ENCODE results near the gene GRIN3A. TPM values are rescaled to one million over a fixed set of nuclear protein-coding genes. Genes with fewer than 3 reads are reported as not detected.

The GRIN3A gene
- total and polyA plus RNA-seq, 5 donors from 2014 or later = 0.05 to 0.22 (median 0.17) TPM

GRCh38 chr9:101629636-101630035, 108.8 kb downstream of the GRIN3A start:
- Mint-ChIP-seq H3K4me1 (peaks cover 0 to 5% (median 0%) of the 10 kb centered on the region in 4 donors), H3K36me3 (no peaks in the 10 kb centered on the region), H3K27ac (no peak overlapping the region), H3K4me3 (no peak overlapping the region), H3K9me3 (no peaks in the 10 kb centered on the region), H3K27me3 (no peaks in the 10 kb centered on the region)
- Histone ChIP-seq H3K4me1 (ENCODE audit: control insufficient read depth, insufficient read depth, low read length, poor library complexity, severe bottlenecking) (no peaks in the 10 kb centered on the region), H3K27ac (ENCODE audit: insufficient read depth, low read length, poor library complexity, severe bottlenecking) (no peak overlapping the region), H3K36me3 (ENCODE audit: control insufficient read depth, insufficient read depth, low read length) (no peaks in the 10 kb centered on the region), H3K4me3 (ENCODE audit: low read depth, low read length) (no peak overlapping the region), H3K27me3 (ENCODE audit: control insufficient read depth, insufficient read depth, low read length) (no peaks in the 10 kb centered on the region), H3K9me3 (ENCODE audit: control insufficient read depth in 2 of 2, low read length in 2 of 2) (no peaks in the 10 kb centered on the region)
- no peak for ATAC-seq (ENCODE audit: low read depth in 2 of 2)
- no peak for DNase-seq

GRCh38 chr9:101628173-101628572, 110.3 kb downstream of the GRIN3A start:
- Mint-ChIP-seq H3K4me1 (peaks cover 0 to 5% (median 0%) of the 10 kb centered on the region in 4 donors), H3K27ac (no peak overlapping the region), H3K27me3 (no peaks in the 10 kb centered on the region), H3K9me3 (no peaks in the 10 kb centered on the region), H3K4me3 (no peak overlapping the region), H3K36me3 (no peaks in the 10 kb centered on the region)
- Histone ChIP-seq H3K36me3 (ENCODE audit: control insufficient read depth, insufficient read depth, low read length) (no peaks in the 10 kb centered on the region), H3K4me3 (ENCODE audit: low read depth, low read length) (no peak overlapping the region), H3K27ac (ENCODE audit: insufficient read depth, low read length, poor library complexity, severe bottlenecking) (no peak overlapping the region), H3K27me3 (ENCODE audit: control insufficient read depth, insufficient read depth, low read length) (no peaks in the 10 kb centered on the region), H3K9me3 (ENCODE audit: control insufficient read depth in 2 of 2, low read length in 2 of 2) (no peaks in the 10 kb centered on the region), H3K4me1 (ENCODE audit: control insufficient read depth, insufficient read depth, low read length, poor library complexity, severe bottlenecking) (no peaks in the 10 kb centered on the region)
- no peak for DNase-seq
- no peak for ATAC-seq (ENCODE audit: low read depth in 2 of 2)

DNA sequence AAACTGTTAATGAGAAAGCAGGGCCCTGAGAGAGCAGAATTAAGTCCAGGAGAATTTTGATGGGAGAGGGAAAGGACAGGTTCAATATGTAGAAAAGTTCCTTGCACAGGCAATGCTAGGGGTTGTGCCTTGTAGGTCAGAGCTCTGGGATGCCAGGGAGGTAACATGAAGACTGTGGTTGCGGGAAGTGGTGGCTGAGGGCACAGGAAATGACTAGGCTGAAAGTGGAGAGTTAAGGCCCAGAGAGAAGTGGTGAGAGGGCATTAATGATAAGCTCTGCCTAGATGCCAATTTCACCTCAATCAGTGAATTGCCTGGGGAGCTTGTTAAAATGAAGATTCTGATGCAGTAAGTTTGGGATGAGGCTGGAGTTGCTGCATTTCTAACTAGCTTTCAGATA, 112.2 kb downstream of the GRIN3A start:
- peak overlapping the region in 1 of 3 donors; percentile 22 for H3K27ac Mint-ChIP-seq
- no peaks in the 10 kb centered on the region for H3K36me3 Mint-ChIP-seq
- Histone ChIP-seq H3K27me3 (ENCODE audit: control insufficient read depth, insufficient read depth, low read length) (no peaks in the 10 kb centered on the region), H3K27ac (ENCODE audit: insufficient read depth, low read length, poor library complexity, severe bottlenecking) (no peak overlapping the region), H3K36me3 (ENCODE audit: control insufficient read depth, insufficient read depth, low read length) (no peaks in the 10 kb centered on the region), H3K9me3 (ENCODE audit: control insufficient read depth in 2 of 2, low read length in 2 of 2) (no peaks in the 10 kb centered on the region), H3K4me1 (ENCODE audit: control insufficient read depth, insufficient read depth, low read length, poor library complexity, severe bottlenecking) (no peaks in the 10 kb centered on the region), H3K4me3 (ENCODE audit: low read depth, low read length) (no peak overlapping the region)
- no peak for ATAC-seq (ENCODE audit: low read depth in 2 of 2)
- no peak overlapping the region for H3K4me3 Mint-ChIP-seq
- peak in 1 of 3 donors; percentile 28 for DNase-seq
- H3K4me1 Mint-ChIP-seq = peaks cover 0 to 5% (median 0%) of the 10 kb centered on the region in 4 donors
- H3K9me3 Mint-ChIP-seq = no peaks in the 10 kb centered on the region
- H3K27me3 Mint-ChIP-seq = no peaks in the 10 kb centered on the region

GRCh38 chr9:101625876-101626275, 112.6 kb downstream of the GRIN3A start:
- no peak for ATAC-seq (ENCODE audit: low read depth in 2 of 2)
- Mint-ChIP-seq H3K27ac (no peak overlapping the region), H3K27me3 (no peaks in the 10 kb centered on the region), H3K4me3 (no peak overlapping the region), H3K9me3 (no peaks in the 10 kb centered on the region), H3K4me1 (peaks cover 0 to 5% (median 0%) of the 10 kb centered on the region in 4 donors), H3K36me3 (no peaks in the 10 kb centered on the region)
- Histone ChIP-seq H3K27ac (ENCODE audit: insufficient read depth, low read length, poor library complexity, severe bottlenecking) (no peak overlapping the region), H3K27me3 (ENCODE audit: control insufficient read depth, insufficient read depth, low read length) (no peaks in the 10 kb centered on the region), H3K4me1 (ENCODE audit: control insufficient read depth, insufficient read depth, low read length, poor library complexity, severe bottlenecking) (no peaks in the 10 kb centered on the region), H3K9me3 (ENCODE audit: control insufficient read depth in 2 of 2, low read length in 2 of 2) (no peaks in the 10 kb centered on the region), H3K36me3 (ENCODE audit: control insufficient read depth, insufficient read depth, low read length) (no peaks in the 10 kb centered on the region), H3K4me3 (ENCODE audit: low read depth, low read length) (no peak overlapping the region)
- no peak for DNase-seq

GRCh38 chr9:101620452-101620851, 118.0 kb downstream of the GRIN3A start:
- ATAC-seq (ENCODE audit: low read depth in 2 of 2) = no peak
- Mint-ChIP-seq H3K4me3 (no peak overlapping the region), H3K36me3 (no peaks in the 10 kb centered on the region), H3K27ac (no peak overlapping the region), H3K9me3 (peaks cover 0 to 3% (median 0%) of the 10 kb centered on the region in 7 donors), H3K27me3 (no peaks in the 10 kb centered on the region), H3K4me1 (no peaks in the 10 kb centered on the region)
- Histone ChIP-seq H3K9me3 (ENCODE audit: control insufficient read depth in 2 of 2, low read length in 2 of 2) (no peaks in the 10 kb centered on the region), H3K4me1 (ENCODE audit: control insufficient read depth, insufficient read depth, low read length, poor library complexity, severe bottlenecking) (no peaks in the 10 kb centered on the region), H3K36me3 (ENCODE audit: control insufficient read depth, insufficient read depth, low read length) (no peaks in the 10 kb centered on the region), H3K27ac (ENCODE audit: insufficient read depth, low read length, poor library complexity, severe bottlenecking) (no peak overlapping the region), H3K27me3 (ENCODE audit: control insufficient read depth, insufficient read depth, low read length) (no peaks in the 10 kb centered on the region), H3K4me3 (ENCODE audit: low read depth, low read length) (no peak overlapping the region)
- DNase-seq = no peak

- Mint-ChIP-seq H3K4me3 (no peak overlapping the region), H3K27ac (no peak overlapping the region)
- H3K36me3 ChIP-seq (ENCODE audit: control insufficient read depth, insufficient read depth, low read length) = no peaks in the 10 kb centered on the region
Observed at GRCh38 chr9:101618698-101619097, 119.7 kb downstream of the GRIN3A start.

GRCh38 chr9:101605547-101605946, 132.9 kb downstream of the GRIN3A start:
- DNase-seq (no peak), ATAC-seq (ENCODE audit: low read depth in 2 of 2) (no peak)
- H3K4me3 ChIP-seq (ENCODE audit: low read depth, low read length) = no peak overlapping the region
- no peaks in the 10 kb centered on the region for H3K9me3 ChIP-seq (ENCODE audit: control insufficient read depth in 2 of 2, low read length in 2 of 2)
- H3K27me3 Mint-ChIP-seq = peaks cover 10% of the 10 kb centered on the region
- H3K36me3 Mint-ChIP-seq = no peaks in the 10 kb centered on the region
- H3K4me1 ChIP-seq (ENCODE audit: control insufficient read depth, insufficient read depth, low read length, poor library complexity, severe bottlenecking) = peaks cover 3% of the 10 kb centered on the region
- H3K27ac Mint-ChIP-seq = no peak overlapping the region
- no peak overlapping the region for H3K27ac ChIP-seq (ENCODE audit: insufficient read depth, low read length, poor library complexity, severe bottlenecking)
- peaks cover 0 to 7% (median 2%) of the 10 kb centered on the region in 4 donors for H3K4me1 Mint-ChIP-seq
- H3K36me3 ChIP-seq (ENCODE audit: control insufficient read depth, insufficient read depth, low read length) = no peaks in the 10 kb centered on the region
- no peaks in the 10 kb centered on the region for H3K9me3 Mint-ChIP-seq
- no peaks in the 10 kb centered on the region for H3K27me3 ChIP-seq (ENCODE audit: control insufficient read depth, insufficient read depth, low read length)
- H3K4me3 Mint-ChIP-seq = no peak overlapping the region

More at GRCh38 chr9:101618698-101619097, 119.7 kb downstream of the GRIN3A start:
- Histone ChIP-seq H3K27me3 (ENCODE audit: control insufficient read depth, insufficient read depth, low read length) (no peaks in the 10 kb centered on the region), H3K4me3 (ENCODE audit: low read depth, low read length) (no peak overlapping the region), H3K9me3 (ENCODE audit: control insufficient read depth in 2 of 2, low read length in 2 of 2) (no peaks in the 10 kb centered on the region), H3K27ac (ENCODE audit: insufficient read depth, low read length, poor library complexity, severe bottlenecking) (no peak overlapping the region), H3K4me1 (ENCODE audit: control insufficient read depth, insufficient read depth, low read length, poor library complexity, severe bottlenecking) (no peaks in the 10 kb centered on the region)
- no peak for ATAC-seq (ENCODE audit: low read depth in 2 of 2)
- DNase-seq = no peak
- H3K36me3 Mint-ChIP-seq = no peaks in the 10 kb centered on the region
- no peaks in the 10 kb centered on the region for H3K4me1 Mint-ChIP-seq
- peaks cover 0 to 3% (median 0%) of the 10 kb centered on the region in 7 donors for H3K9me3 Mint-ChIP-seq
- H3K27me3 Mint-ChIP-seq = no peaks in the 10 kb centered on the region

DNA sequence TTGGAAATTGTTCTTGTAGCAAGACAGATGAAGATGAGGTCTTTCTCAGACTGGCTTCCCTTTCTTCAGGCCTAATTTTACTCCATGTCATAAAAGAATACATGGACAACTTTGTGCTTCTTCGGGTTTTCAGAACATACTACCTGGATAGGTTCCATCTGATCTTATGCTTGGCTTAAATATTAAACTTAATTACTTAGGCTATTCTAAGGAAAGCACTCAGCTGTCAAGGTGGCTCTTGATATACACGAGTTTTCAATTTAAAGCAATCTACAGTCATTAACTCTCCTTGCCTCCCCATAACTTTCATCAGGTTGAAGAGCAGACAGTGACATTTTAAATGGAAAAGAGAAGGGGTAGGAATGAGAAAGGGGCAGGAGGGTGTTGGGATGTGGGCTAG, 134.2 kb downstream of the GRIN3A start:
- no peak overlapping the region for H3K27ac Mint-ChIP-seq
- H3K36me3 Mint-ChIP-seq = no peaks in the 10 kb centered on the region
- H3K27me3 Mint-ChIP-seq = peaks cover 10% of the 10 kb centered on the region
- Histone ChIP-seq H3K27me3 (ENCODE audit: control insufficient read depth, insufficient read depth, low read length) (no peaks in the 10 kb centered on the region), H3K36me3 (ENCODE audit: control insufficient read depth, insufficient read depth, low read length) (no peaks in the 10 kb centered on the region), H3K9me3 (ENCODE audit: control insufficient read depth in 2 of 2, low read length in 2 of 2) (no peaks in the 10 kb centered on the region), H3K4me3 (ENCODE audit: low read depth, low read length) (no peak overlapping the region), H3K27ac (ENCODE audit: insufficient read depth, low read length, poor library complexity, severe bottlenecking) (no peak overlapping the region), H3K4me1 (ENCODE audit: control insufficient read depth, insufficient read depth, low read length, poor library complexity, severe bottlenecking) (peaks cover 3% of the 10 kb centered on the region)
- peaks cover 0 to 7% (median 2%) of the 10 kb centered on the region in 4 donors for H3K4me1 Mint-ChIP-seq
- H3K4me3 Mint-ChIP-seq = no peak overlapping the region
- ATAC-seq (ENCODE audit: low read depth in 2 of 2) (no peak), DNase-seq (no peak)
- H3K9me3 Mint-ChIP-seq = no peaks in the 10 kb centered on the region
